ENCODE measurements around the gene FOXN3. TPM values are rescaled to one million over a fixed set of nuclear protein-coding genes. Genes with fewer than 3 reads are reported as not detected.
"Not testable (repeated sequence)": the region's sequence is repeated elsewhere in the genome, so short reads cannot be mapped to it uniquely, and the experiment has no call there.

The FOXN3 gene
- total RNA-seq, 2 experiments from 2014 or later = 92.2 to 94.4 TPM

GRCh38 chr14:89255852-89256251, 161.2 kb downstream of the FOXN3 start:
- Mint-ChIP-seq H3K4me1 (no peaks in the 10 kb centered on the region), H3K9me3 (peaks cover 3% of the 10 kb centered on the region), H3K27ac (no peak overlapping the region), H3K4me3 (no peak overlapping the region), H3K27me3 (no peaks in the 10 kb centered on the region), H3K36me3 (ENCODE audit: low read depth) (peaks cover 34% of the 10 kb centered on the region)
- DNase-seq = no peak
- POLR2A ChIA-PET = no interaction called here
- CTCF ChIA-PET = no interaction called here

- ChIA-PET POLR2A (no interaction called here), CTCF (no interaction called here)
- H3K4me1 Mint-ChIP-seq = peaks cover 6% of the 10 kb centered on the region
- H3K36me3 Mint-ChIP-seq (ENCODE audit: low read depth) = peaks cover 38% of the 10 kb centered on the region
- H3K4me3 Mint-ChIP-seq = no peak overlapping the region
- H3K27me3 Mint-ChIP-seq = no peaks in the 10 kb centered on the region
- peaks cover 3% of the 10 kb centered on the region for H3K9me3 Mint-ChIP-seq
- no peak for DNase-seq
- H3K27ac Mint-ChIP-seq = no peak overlapping the region
These were observed 162.0 kb downstream of the FOXN3 start for GRCh38 chr14:89255012-89255411.

- H3K27me3 Mint-ChIP-seq = no peaks in the 10 kb centered on the region
- no peak overlapping the region for H3K4me3 Mint-ChIP-seq
- ChIA-PET POLR2A (no interaction called here), CTCF (no interaction called here)
- H3K4me1 Mint-ChIP-seq = peaks cover 6% of the 10 kb centered on the region
- no peak for DNase-seq
- H3K27ac Mint-ChIP-seq = no peak overlapping the region
- H3K36me3 Mint-ChIP-seq (ENCODE audit: low read depth) = peaks cover 38% of the 10 kb centered on the region
- peaks cover 3% of the 10 kb centered on the region for H3K9me3 Mint-ChIP-seq
These were observed 162.7 kb downstream of the FOXN3 start for GRCh38 chr14:89254166-89254909.

- Mint-ChIP-seq H3K36me3 (ENCODE audit: low read depth) (peaks cover 31% of the 10 kb centered on the region), H3K9me3 (peaks cover 3% of the 10 kb centered on the region), H3K27me3 (no peaks in the 10 kb centered on the region), H3K4me3 (no peak overlapping the region), H3K4me1 (peaks cover 6% of the 10 kb centered on the region), H3K27ac (no peak overlapping the region)
- POLR2A ChIA-PET = no interaction called here
- no peak for DNase-seq
- CTCF ChIA-PET = interaction anchor here (1.4 kb wide), 1 partner anchor 12 kb away, joined by 3 read pairs; no protein-coding TSS in a partner anchor
These were observed 164.0 kb downstream of the FOXN3 start for GRCh38 chr14:89252887-89253532.

GRCh38 chr14:89251061-89251460, 166.0 kb downstream of the FOXN3 start:
- Mint-ChIP-seq H3K27ac (no peak overlapping the region), H3K4me1 (peaks cover 8% of the 10 kb centered on the region), H3K4me3 (no peak overlapping the region), H3K27me3 (no peaks in the 10 kb centered on the region), H3K36me3 (ENCODE audit: low read depth) (peaks cover 29% of the 10 kb centered on the region), H3K9me3 (peaks cover 3% of the 10 kb centered on the region)
- DNase-seq = no peak
- ChIA-PET POLR2A (no interaction called here), CTCF (no interaction called here)

- CTCF ChIA-PET, H3K27ac Mint-ChIP-seq, H3K4me3 Mint-ChIP-seq, H3K9me3 Mint-ChIP-seq, POLR2A ChIA-PET, H3K27me3 Mint-ChIP-seq, H3K4me1 Mint-ChIP-seq, DNase-seq: not testable (repeated sequence)
- H3K36me3 Mint-ChIP-seq (ENCODE audit: low read depth) = peaks cover 28% of the 10 kb centered on the region
These were observed 166.4 kb downstream of the FOXN3 start for GRCh38 chr14:89250655-89250975.

- peaks cover 8% of the 10 kb centered on the region for H3K4me1 Mint-ChIP-seq
- H3K9me3 Mint-ChIP-seq = peaks cover 3% of the 10 kb centered on the region
- CTCF ChIA-PET = no interaction called here
- POLR2A ChIA-PET = no interaction called here
- DNase-seq = no peak
- H3K36me3 Mint-ChIP-seq (ENCODE audit: low read depth) = peaks cover 28% of the 10 kb centered on the region
- no peak overlapping the region for H3K27ac Mint-ChIP-seq
- no peaks in the 10 kb centered on the region for H3K27me3 Mint-ChIP-seq
- no peak overlapping the region for H3K4me3 Mint-ChIP-seq
These were observed 166.9 kb downstream of the FOXN3 start for GRCh38 chr14:89249972-89250654.

- H3K27me3 Mint-ChIP-seq = no peaks in the 10 kb centered on the region
- no peak for DNase-seq
- H3K9me3 Mint-ChIP-seq = peaks cover 3% of the 10 kb centered on the region
- CTCF ChIA-PET = no interaction called here
- POLR2A ChIA-PET = no interaction called here
- H3K4me1 Mint-ChIP-seq = peaks cover 11% of the 10 kb centered on the region
- peaks cover 28% of the 10 kb centered on the region for H3K36me3 Mint-ChIP-seq (ENCODE audit: low read depth)
- H3K4me3 Mint-ChIP-seq = no peak overlapping the region
- H3K27ac Mint-ChIP-seq = no peak overlapping the region
These were observed 167.9 kb downstream of the FOXN3 start for GRCh38 chr14:89249065-89249695.

GRCh38 chr14:89248411-89249064, 168.5 kb downstream of the FOXN3 start:
- H3K4me1 Mint-ChIP-seq = peaks cover 12% of the 10 kb centered on the region
- ChIA-PET POLR2A (no interaction called here), CTCF (interaction anchor here (0.7 kb wide), 1 partner anchor 20 kb away, joined by 3 read pairs; no protein-coding TSS in a partner anchor)
- no peak overlapping the region for H3K4me3 Mint-ChIP-seq
- no peak for DNase-seq
- peaks cover 24% of the 10 kb centered on the region for H3K36me3 Mint-ChIP-seq (ENCODE audit: low read depth)
- peaks cover 3% of the 10 kb centered on the region for H3K9me3 Mint-ChIP-seq
- H3K27me3 Mint-ChIP-seq = no peaks in the 10 kb centered on the region
- no peak overlapping the region for H3K27ac Mint-ChIP-seq

- no peak overlapping the region for H3K27ac Mint-ChIP-seq
- H3K36me3 Mint-ChIP-seq (ENCODE audit: low read depth) = peaks cover 15% of the 10 kb centered on the region
- no peaks in the 10 kb centered on the region for H3K27me3 Mint-ChIP-seq
- DNase-seq = no peak
- no peak overlapping the region for H3K4me3 Mint-ChIP-seq
- peaks cover 3% of the 10 kb centered on the region for H3K9me3 Mint-ChIP-seq
- CTCF ChIA-PET = no interaction called here
- peaks cover 12% of the 10 kb centered on the region for H3K4me1 Mint-ChIP-seq
- POLR2A ChIA-PET = no interaction called here
These were observed 169.4 kb downstream of the FOXN3 start for GRCh38 chr14:89247457-89248122.

- Mint-ChIP-seq H3K27ac (no peak overlapping the region), H3K4me3 (no peak overlapping the region), H3K36me3 (ENCODE audit: low read depth) (peaks cover 12% of the 10 kb centered on the region), H3K27me3 (no peaks in the 10 kb centered on the region), H3K9me3 (no peaks in the 10 kb centered on the region), H3K4me1 (peaks cover 14% of the 10 kb centered on the region)
- ChIA-PET POLR2A (no interaction called here), CTCF (no interaction called here)
- DNase-seq = no peak
These were observed 170.7 kb downstream of the FOXN3 start for GRCh38 chr14:89246290-89246689.

GRCh38 chr14:89245802-89246201, 171.2 kb downstream of the FOXN3 start:
- ChIA-PET CTCF (no interaction called here), POLR2A (no interaction called here)
- Mint-ChIP-seq H3K27ac (no peak overlapping the region), H3K4me3 (no peak overlapping the region), H3K36me3 (ENCODE audit: low read depth) (peaks cover 8% of the 10 kb centered on the region), H3K27me3 (no peaks in the 10 kb centered on the region), H3K9me3 (no peaks in the 10 kb centered on the region), H3K4me1 (peaks cover 18% of the 10 kb centered on the region)
- DNase-seq = no peak
